Neural cell (in vitro differentiated cells): ENCODE results near the gene FOXL3. TPM values are rescaled to one million over a fixed set of nuclear protein-coding genes. Genes with fewer than 3 reads are reported as not detected.

ENCODE experiments used
- H2AFZ ChIP-seq: fragments of 200-600, 300-800 bp; sonication (generic), shearing (Covaris generic); 2 replicates; pipeline ENCODE4 v1.6.0; 2014; ENCODE audit warnings: low read depth, mild to moderate bottlenecking, antibody characterized with exemption, low read length, moderate library complexity
- H3F3A ChIP-seq: fragments of 200-600 bp; shearing (Covaris generic); 2 replicates; pipeline ENCODE4 v1.6.1; 2016; ENCODE audit warnings: mild to moderate bottlenecking, moderate library complexity, mixed read lengths, antibody characterized with exemption, low read length; ENCODE audit not compliant: insufficient read depth, poor library complexity, severe bottlenecking
- H3K27ac ChIP-seq: fragments of 200-600, 300-800 bp; sonication (generic), shearing (Covaris generic); 2 replicates; pipeline ENCODE4 v1.5.1; 2014; ENCODE audit warnings: mild to moderate bottlenecking, low read length, moderate library complexity
- H3K27me3 ChIP-seq: fragments of 300-800, 200-600 bp; sonication (generic), shearing (Covaris generic); 2 replicates; pipeline ENCODE4 v1.6.0; 2014; ENCODE audit warnings: mild to moderate bottlenecking, low read depth, low read length, moderate library complexity; ENCODE audit not compliant: insufficient read depth
- H3K36me3 ChIP-seq: fragments of 300-800, 200-600 bp; sonication (generic), shearing (Covaris generic); 2 replicates; pipeline ENCODE4 v1.5.1; 2014; ENCODE audit warnings: mild to moderate bottlenecking, antibody characterized with exemption, low read length, moderate library complexity; ENCODE audit not compliant: insufficient read depth
- H3K4me2 ChIP-seq: fragments of 300-800, 200-600 bp; sonication (generic), shearing (Covaris generic); 2 replicates; pipeline ENCODE4 v1.6.0; 2014; ENCODE audit warnings: mild to moderate bottlenecking, low read length
- H3K4me3 ChIP-seq: fragments of 300-800, 200-600 bp; sonication (generic), shearing (Covaris generic); 2 replicates; pipeline ENCODE4 v1.5.1; 2014; ENCODE audit warnings: mild to moderate bottlenecking, low read length, moderate library complexity
- H3K79me2 ChIP-seq: fragments of 200-600 bp; shearing (Covaris generic); replicated peaks from 2 replicates; pipeline ENCODE4 v1.6.0; 2014; ENCODE audit warnings: mild to moderate bottlenecking, low read length, moderate library complexity; ENCODE audit not compliant: insufficient read depth
- H3K9ac ChIP-seq: fragments of 300-800, 200-600 bp; sonication (generic), shearing (Covaris generic); 2 replicates; pipeline ENCODE4 v1.6.1; 2016; ENCODE audit warnings: mild to moderate bottlenecking, low read length, mixed read lengths
- H3K9me2 ChIP-seq: fragments of 200-600 bp; shearing (Covaris generic); 2 replicates; pipeline ENCODE4 v1.6.1; 2016; ENCODE audit warnings: mild to moderate bottlenecking, low read length, mixed read lengths; ENCODE audit not compliant: insufficient read depth
- H3K9me3 ChIP-seq: fragments of 200-600, 300-800 bp; sonication (generic), shearing (Covaris generic); 2 replicates; pipeline ENCODE4 v1.6.1; 2016; ENCODE audit warnings: mild to moderate bottlenecking, mixed run types, low read length, moderate library complexity, mixed read lengths
- H4K20me1 ChIP-seq: fragments of 200-600 bp; shearing (Covaris generic); 2 replicates; pipeline ENCODE4 v1.6.1; 2016; ENCODE audit warnings: mild to moderate bottlenecking, mixed run types; ENCODE audit not compliant: insufficient read depth
- CTCF ChIP-seq: fragments of 450-650 bp; IDR thresholded peaks from 2 replicates; pipeline ENCODE4 v1.5.1; 2014; ENCODE audit warnings: antibody characterized with exemption, mild to moderate bottlenecking, moderate library complexity; ENCODE audit not compliant: poor library complexity, severe bottlenecking
- EP300 ChIP-seq: fragments of 450-650 bp; conservative IDR thresholded peaks from 2 replicates; pipeline ENCODE4 v1.6.1; 2014; ENCODE audit warnings: antibody characterized with exemption, mild to moderate bottlenecking, moderate library complexity; ENCODE audit not compliant: poor library complexity, severe bottlenecking
- EZH2 ChIP-seq: fragments of 200-600, 300-800 bp; shearing (Covaris generic), sonication (generic); IDR thresholded peaks from 2 replicates; pipeline ENCODE4 v1.6.1; 2014; ENCODE audit warnings: antibody characterized with exemption, low read length, borderline replicate concordance, mild to moderate bottlenecking; ENCODE audit not compliant: insufficient read depth, poor library complexity, severe bottlenecking
- MXI1 ChIP-seq: fragments of 450-650 bp; conservative IDR thresholded peaks from 2 replicates; pipeline ENCODE4 v1.6.1; 2014; ENCODE audit warnings: antibody characterized with exemption, mild to moderate bottlenecking; ENCODE audit not compliant: poor library complexity, severe bottlenecking
- POLR2AphosphoS5 ChIP-seq: IDR thresholded peaks from 2 replicates; pipeline ENCODE4 v1.6.1; 2012
- RAD21 ChIP-seq: fragments of 450-650 bp; conservative IDR thresholded peaks from 2 replicates; pipeline ENCODE4 v1.6.1; 2014; ENCODE audit warnings: antibody characterized with exemption, mild to moderate bottlenecking, moderate library complexity
- REST ChIP-seq: IDR thresholded peaks from 2 replicates; pipeline ENCODE4 v1.6.1; 2012; ENCODE audit warnings: borderline replicate concordance
- SMC3 ChIP-seq: fragments of 450-650 bp; conservative IDR thresholded peaks from 2 replicates; pipeline ENCODE4 v1.6.1; 2014; ENCODE audit warnings: antibody characterized with exemption, mild to moderate bottlenecking, moderate library complexity; ENCODE audit not compliant: poor library complexity
- TAF1 ChIP-seq: IDR thresholded peaks from 2 replicates; pipeline ENCODE4 v1.6.1; 2012; ENCODE audit warnings: low read depth
- polyA plus RNA-seq: library from polyadenylated mRNA; depleted of rRNA; stranded (reverse); fragments of >200 nt; gene quantifications from 2 replicates; pipeline ENCODE4 v1.2.3, GENCODE V29; 2014

Gene FOXL3
- polyA plus RNA-seq, 1 donor from 2014 or later = not detected

GRCh38 chr7:277228-277627, 12.7 kb upstream of the FOXL3 start:
- peaks cover 11% of the 10 kb centered on the region for H3K9me3 ChIP-seq
- no peaks in the 10 kb centered on the region for H3K36me3 ChIP-seq
- H3K9ac ChIP-seq = no peak overlapping the region
- no peaks in the 10 kb centered on the region for H3F3A ChIP-seq
- H4K20me1 ChIP-seq = no peaks in the 10 kb centered on the region
- no peaks in the 10 kb centered on the region for H3K79me2 ChIP-seq
- no peak overlapping the region for H2AFZ ChIP-seq
- TF ChIP-seq CTCF = no peak
- TF ChIP-seq POLR2AphosphoS5 = no peak
- TF ChIP-seq RAD21 = no peak
- no peak for TF ChIP-seq EP300
- TF ChIP-seq SMC3 = no peak
- no peak for TF ChIP-seq EZH2
- TF ChIP-seq TAF1 = no peak
- TF ChIP-seq MXI1 = no peak
- TF ChIP-seq REST = no peak
- H3K27me3 ChIP-seq = no peaks in the 10 kb centered on the region
- H3K27ac ChIP-seq = no peak overlapping the region
- no peaks in the 10 kb centered on the region for H3K9me2 ChIP-seq
- no peak overlapping the region for H3K4me2 ChIP-seq
- H3K4me3 ChIP-seq = no peak overlapping the region

- no peak overlapping the region for H3K4me2 ChIP-seq
- no peaks in the 10 kb centered on the region for H3K79me2 ChIP-seq
- peaks cover 5% of the 10 kb centered on the region for H3K9me3 ChIP-seq
- no peaks in the 10 kb centered on the region for H4K20me1 ChIP-seq
- no peaks in the 10 kb centered on the region for H3K9me2 ChIP-seq
- no peak overlapping the region for H3K4me3 ChIP-seq
- TF ChIP-seq TAF1 (no peak), RAD21 (no peak), POLR2AphosphoS5 (no peak), REST (no peak), SMC3 (no peak), EZH2 (no peak)
- H3F3A ChIP-seq = no peaks in the 10 kb centered on the region
- H3K27ac ChIP-seq = no peak overlapping the region
- no peaks in the 10 kb centered on the region for H3K27me3 ChIP-seq
- H3K9ac ChIP-seq = no peak overlapping the region
- H2AFZ ChIP-seq = no peak overlapping the region
- no peaks in the 10 kb centered on the region for H3K36me3 ChIP-seq
Measured at GRCh38 chr7:278081-278480, 11.9 kb upstream of the FOXL3 start.
